GM18517 (cell line): Measurements from ENCODE around the gene CACNB4.

Experiments used
- ATAC-seq: cut with Tn5 transposase; IDR thresholded peaks from one replicate; pipeline ENCODE4 v1.9.1; 2021; ENCODE audit warnings: mild to moderate bottlenecking, moderate library complexity; ENCODE audit not compliant: unreplicated experiment

Gene CACNB4

DNA sequence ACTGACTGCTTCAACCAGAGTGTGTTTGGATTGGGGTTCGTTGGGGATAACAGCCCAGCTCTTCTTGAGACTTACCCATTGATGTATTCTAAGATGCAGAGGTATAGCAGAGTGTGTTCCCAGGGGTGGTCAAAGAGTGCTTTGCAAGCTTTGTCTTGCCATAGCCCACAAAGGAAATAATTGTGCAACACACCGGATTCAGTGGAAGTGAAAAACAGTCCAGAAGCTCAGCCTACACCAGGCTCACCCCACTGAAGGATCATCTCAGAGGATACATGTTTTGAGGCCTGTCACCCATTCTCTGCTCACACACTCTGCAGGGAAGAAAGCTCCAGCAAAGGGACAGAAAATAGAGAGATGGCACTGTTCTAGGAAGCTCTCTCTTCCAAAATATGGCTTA is 9.6 kb downstream of the CACNB4 start:
- ATAC-seq, result no peak

DNA sequence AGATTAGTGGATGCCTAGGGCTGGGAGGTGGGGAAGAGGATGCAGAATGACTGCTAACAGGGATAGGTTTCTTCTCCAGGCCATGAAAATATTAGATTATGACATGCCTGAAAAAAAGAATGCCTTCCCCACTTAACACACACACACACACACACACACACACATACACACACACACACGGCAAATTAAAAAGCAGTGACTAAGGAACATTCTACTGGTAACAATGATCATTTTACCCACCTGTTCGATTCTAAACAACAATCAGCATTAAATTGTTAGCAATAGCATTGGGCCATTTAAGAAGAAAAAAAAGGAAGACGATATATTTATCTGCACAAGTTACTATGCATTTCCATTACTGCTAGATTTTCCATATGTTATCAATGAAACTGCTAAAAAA is 10.8 kb downstream of the CACNB4 start:
- ATAC-seq, result no peak

DNA sequence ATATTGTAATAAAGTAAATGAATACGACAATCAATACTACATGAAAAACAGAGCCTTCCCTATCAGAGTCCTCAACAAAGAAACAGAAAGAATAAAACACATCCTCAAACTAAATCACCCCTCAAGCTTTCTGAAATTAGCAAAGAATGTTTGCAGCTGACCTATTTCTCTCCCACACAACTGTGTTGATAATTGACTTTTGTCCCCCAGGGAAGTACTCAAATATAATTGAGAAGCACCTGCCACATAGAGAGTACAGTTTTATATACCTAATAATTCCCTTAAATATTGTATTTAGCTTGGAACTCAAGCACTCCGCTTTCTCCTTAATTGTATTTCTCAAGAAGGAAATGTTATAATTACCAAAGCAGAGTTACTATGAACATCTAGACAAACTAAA is 12.6 kb downstream of the CACNB4 start:
- no peak for ATAC-seq

DNA sequence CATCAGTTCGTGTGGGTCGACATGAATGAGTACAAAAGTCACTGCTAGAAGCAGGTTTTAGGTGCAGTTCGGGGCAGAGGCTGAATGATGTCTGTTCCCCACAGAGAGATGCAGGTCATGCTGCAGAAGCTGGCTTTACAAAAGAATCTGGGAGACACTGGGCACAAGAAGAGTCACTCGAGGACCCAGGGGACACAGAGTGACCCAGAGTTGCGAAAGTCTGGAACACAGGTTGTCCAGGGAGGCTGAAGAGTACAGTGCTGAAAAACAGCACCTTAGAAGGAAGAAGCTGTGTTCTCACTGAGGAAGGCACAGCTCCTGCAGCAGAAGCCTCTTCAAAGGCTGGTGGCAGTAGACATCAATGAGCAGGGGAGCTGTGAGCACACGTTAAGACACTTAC is 14.8 kb downstream of the CACNB4 start:
- no peak for ATAC-seq

DNA sequence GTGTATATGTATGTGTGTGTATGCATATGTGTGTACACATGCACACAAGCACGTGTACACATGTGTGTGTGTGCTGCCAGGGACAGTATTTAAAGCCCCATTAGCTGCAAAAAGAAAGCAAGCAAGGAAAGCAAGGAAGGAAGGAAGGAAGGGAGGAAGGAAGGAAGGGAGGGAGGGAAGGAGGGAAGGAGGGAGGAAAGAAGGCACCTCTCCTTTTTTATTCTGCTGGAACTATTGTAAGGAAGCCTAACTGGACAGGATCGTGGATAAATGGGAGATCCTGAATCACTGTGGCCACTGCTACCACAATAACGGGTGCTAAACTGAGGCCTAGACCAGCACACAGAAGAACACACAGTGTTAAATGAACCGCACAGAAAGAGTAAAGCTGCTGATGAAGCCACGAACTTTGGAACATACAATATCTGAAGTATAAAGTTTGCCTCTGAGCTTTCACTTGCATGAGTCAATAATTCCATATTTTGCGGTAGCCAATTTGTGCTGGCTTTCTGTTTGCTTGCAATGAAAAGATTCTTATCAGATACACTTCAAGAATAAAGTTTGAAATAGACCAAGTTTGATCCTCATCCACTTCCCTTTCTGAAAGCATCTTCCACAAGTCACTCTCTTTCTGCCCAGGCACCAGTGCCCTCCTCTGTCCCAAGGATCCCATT is 15.5 kb downstream of the CACNB4 start:
- no peak for ATAC-seq

DNA sequence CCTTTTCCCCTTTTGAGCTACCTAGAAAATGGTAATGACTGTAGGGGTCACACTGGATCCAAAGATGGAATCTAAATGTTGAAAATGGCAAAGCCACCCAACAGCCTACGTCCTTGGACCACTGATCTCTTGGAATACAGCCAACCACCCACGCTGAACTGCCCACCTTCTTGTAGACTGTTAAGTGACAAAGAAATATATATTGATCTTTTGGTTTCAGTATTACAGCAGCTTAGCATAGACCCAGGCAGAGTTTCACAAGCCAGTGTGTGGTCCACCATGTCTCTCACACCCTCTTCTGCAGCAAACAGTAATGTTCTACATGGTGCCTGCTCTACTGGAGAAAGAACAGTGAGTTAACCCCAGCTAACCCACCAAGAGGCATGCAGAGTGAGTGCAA is 20.2 kb downstream of the CACNB4 start:
- ATAC-seq, result no peak

DNA sequence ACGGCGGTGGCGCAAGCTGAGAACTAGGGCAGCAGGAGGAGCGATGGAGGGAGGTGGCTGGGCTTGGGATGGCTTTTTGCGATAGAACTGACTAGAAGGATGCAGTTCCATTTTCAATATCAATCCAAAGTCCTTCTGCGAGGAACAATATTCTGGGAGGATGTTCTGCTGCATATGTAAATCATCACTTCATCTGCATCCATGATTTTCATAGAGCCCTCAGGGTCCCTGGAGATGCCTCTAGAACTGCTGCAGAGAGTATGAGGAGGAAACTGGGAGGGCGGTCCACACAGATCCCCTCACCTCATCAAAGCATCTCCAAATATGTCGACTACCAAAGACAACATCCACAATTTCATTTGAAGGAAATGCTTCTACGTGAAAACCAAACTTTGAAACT is 20.8 kb downstream of the CACNB4 start:
- no peak for ATAC-seq

DNA sequence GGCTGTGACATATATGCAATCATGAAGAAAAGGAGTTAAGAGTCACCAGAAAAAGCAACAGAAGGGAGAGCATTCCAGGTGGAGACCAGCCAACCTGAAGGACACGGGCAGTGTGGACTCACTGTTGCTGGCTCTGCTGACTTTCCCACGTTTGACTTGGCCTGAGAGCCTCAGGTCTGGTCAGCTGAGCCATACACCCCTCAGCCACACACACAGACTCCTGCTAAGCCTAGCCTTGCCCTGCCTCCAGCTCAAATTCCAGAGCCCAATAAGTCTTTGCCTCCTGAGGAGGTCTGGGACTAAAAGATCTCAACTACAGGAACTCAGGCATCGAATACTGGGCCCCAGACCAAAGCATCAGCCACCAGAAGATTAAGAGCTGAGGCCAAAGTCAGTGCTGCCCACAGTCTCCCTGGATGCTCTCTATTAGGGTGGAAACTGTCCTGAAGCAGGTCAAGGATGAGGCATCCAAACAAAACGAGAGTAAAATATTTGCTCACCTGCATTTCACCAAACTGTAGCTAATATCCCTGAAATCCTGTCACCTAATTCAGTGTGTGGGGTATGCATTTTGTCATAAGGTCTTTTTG is 23.3 kb downstream of the CACNB4 start:
- no peak for ATAC-seq

DNA sequence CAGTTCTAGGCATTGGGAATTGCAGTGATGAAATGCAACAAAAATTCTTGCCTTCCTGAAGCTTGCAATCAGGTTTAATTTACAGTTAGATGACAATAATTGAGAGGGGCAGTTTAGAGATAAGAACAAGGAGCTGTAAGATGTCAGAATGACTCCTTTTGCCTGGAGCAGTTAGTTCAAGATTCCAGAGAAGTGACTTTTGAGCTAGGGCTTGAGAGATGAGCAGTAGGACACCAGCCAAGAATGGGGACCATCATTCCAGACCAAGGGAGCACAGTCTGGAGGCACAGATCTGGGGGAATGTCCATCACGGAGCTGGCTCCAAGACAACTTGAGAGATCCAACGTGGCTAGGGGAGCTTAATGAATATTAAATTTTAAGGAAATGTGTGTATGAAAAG is 26.8 kb downstream of the CACNB4 start:
- ATAC-seq, result no peak

DNA sequence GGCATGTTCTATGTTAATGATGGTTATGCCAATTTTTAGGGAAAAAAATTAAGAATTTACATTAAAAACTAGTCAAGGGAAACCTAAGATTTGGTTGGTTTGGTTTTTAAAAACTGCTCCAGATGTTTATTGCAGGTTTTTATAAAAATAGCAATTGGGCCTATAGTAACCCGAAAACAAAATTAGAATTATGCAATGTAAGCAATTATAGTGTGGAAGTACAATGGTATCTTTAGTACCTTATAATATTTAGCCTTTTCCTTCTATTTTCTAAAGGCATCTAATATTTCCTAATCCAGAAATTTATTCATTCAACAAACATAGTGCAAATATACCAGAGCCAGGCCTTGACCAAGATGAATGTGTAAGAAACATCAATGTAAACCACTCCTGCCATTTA is 27.3 kb downstream of the CACNB4 start:
- ATAC-seq, result no peak

DNA sequence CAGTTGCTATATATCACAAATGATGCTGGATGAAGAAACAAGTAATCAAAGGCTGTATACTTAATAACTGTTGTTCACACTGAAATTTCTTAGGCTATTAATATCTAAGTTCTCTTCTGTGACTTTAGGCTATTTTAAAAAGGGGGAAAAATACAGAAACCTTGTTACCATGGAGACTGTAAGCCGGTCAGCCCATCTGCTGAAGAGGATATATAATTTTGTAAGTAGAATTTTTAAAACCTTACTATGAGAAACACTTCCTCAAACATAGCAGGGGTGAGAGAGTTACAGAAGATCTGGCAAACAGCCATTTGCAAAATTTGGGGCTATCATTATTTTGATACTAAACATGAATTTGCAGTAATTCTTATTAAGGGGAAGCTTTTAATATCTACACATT is 27.8 kb downstream of the CACNB4 start:
- ATAC-seq, result peak; percentile 84

DNA sequence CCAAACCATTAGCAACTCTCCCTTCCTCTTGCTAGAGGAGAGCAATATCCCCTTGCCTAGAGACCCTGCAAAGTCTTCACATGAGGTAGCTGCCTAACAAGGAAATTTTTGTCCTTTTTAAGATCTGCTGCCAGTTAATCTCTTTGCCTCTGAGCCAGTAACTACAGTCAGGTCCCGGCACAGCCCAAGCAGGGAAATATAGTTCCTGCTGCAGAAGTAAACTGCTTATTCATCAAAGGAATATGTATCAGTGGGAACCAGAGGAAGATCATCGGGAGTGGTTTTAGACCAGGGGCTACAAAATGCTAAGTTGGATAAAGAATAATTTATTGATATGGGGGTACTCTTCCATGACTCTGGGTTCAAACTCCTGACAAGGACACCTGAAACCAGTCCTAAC is 30.6 kb downstream of the CACNB4 start:
- no peak for ATAC-seq

DNA sequence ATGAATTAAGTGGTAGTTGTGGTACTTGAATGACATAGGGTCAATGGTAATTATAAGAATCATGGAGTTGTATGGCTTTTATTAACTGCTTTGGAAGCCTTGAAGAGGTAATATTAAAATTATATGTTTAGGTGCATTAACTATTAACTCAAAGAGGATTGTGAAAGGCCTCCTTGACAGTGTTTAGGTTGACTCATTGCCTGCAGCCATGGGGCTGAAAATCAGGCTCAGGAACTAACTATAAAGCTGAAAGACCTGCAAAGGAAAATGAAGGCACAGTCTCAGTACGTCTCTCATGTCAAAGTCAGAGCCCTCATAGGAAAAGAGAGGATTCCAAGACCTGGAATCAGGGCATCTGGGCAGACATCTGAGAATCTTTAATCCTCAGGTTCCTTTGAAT is 31.0 kb downstream of the CACNB4 start:
- no peak for ATAC-seq

DNA sequence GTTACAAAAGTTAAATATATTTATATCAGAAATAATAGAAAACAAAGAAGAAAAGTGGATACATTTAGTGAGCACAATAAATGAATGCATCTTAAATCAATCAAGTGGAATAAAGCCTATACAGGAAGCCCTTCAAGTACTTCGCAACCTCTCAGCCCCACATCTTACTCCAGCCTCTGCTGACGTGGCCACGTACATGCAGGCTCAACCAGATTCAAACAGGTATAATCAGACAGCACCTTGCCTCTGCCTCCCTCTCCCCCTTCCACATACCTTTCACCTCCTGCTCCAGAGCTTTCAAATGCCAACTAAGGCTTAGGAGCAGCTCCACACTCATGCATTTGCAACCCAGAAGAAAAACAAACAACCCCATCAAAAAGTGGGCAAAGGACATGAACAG is 32.9 kb downstream of the CACNB4 start:
- ATAC-seq, result no peak

DNA sequence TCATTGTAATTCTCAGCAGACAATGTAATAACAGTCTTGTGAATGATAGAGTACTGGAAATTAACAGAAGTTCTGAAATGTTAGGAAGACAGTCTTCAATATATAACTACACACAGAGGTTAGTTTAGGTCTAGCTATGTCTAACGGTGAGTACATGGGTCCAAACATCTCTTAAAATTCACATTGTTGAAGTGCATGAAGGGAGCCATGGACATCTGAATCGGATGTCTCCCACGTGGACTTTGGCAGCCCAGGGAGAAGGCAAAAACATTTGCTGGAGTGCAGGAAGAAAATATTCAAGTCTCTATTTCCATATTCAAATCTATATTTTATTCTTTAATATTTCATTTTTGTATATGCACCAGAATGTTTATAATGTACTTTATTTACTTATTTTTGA is 34.8 kb downstream of the CACNB4 start:
- ATAC-seq, result no peak

DNA sequence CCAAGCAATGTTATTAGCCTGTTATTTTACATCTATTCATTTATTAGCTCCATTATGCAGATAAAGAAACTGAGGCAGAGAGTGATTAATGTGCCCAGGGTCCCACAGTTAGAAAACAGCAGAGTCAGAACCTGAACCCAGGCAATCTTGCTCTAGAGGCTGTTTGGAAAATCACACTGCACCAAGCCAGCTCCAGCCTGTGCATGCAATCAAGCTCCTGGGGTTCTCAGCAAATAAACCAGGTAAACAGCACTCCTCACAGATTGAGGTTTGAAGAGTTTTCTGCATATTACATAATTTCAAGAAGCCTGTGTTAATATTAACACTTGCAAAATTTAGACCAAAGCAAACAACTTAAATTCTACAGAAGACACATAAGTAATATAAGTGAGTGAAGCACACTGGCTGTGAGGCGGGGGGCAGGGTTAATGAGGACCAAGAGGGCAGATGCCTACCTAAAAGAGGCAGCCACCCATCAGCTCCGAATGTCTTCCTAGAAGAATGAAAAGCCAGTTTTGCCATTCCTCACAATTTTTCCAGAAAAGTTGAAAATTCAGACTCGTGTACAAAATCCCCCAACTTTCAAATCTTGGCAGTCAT is 35.4 kb downstream of the CACNB4 start:
- no peak for ATAC-seq

DNA sequence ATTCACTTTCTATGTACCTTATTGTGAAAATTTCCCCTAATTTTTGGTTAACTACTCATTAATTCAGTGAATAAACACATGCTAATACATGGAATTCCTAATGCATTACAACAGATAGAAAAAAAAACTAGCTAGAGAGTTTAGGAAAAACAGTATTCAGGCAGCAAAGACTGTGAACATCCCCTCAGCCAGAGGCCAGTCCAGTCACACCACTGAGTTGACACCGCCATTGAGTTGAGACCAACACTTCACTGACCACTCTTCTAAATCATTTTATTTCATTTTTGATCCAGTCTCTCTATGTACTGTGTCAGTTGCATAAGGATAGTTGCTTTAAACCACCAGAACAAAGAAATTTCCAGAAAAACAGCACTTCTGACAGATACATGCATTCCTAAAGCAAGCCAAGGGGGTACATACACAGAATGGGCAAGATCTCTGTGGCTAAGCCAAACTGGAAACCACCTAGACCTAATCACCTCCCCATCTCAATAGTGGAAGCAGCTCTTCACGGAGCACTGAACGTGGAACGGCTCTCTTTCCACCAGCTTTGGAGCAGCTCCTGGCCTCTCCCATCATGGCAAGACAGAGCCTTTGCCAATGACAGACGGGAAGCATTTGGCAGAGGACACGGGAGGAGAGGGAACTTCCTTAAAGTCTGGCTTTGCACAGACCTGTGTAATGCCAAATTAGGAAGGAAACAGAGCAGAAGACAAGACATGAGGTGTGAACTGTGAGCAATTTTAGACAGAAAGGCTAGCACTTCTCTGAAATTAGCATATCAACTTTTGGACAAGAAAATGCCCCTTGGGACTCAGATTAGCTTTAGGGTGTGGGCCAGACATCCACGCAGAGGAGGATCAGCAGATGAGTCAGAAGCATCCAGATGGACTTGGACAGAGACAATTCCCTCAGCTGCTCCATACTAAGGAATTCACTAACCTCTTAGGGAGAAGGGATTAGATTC is 36.4 kb downstream of the CACNB4 start:
- peak; percentile 84 for ATAC-seq

DNA sequence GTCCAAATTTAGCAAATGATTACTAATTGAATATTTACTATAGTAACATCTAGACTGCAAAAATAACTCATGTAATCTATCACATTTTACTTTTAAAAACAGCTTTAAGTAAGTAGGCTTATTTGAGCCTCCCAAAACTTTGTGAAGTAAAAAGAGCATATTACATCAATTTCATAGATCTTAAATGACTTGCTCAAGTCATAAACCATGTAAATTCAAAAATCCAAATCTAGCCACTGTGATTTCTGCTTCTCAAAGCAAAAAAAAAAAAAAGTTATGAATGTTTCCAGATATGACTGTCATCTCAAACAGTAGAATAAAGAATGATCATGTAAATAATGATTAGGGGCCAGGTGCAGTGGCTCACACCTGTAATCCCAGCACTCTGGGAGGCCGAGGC is 37.5 kb downstream of the CACNB4 start:
- no peak for ATAC-seq

DNA sequence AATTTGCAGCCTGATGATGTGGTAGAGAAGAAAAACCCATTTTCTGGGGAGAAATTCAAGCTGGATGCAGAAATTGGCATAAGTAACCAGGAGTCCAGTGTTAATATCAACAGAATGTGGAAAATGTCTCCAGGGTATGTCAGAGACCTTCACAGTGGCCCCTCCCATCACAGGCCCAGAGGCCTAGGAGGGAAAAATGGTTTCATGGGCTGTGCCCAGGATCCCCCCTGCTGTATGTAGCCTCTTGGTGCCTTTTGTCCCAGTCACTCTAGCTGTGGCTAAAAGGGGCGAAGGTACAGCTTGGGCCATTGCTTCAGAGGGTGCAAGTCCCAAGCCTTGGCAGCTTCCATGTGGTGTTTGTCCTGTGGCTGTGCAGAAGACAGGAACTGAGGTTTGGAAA is 40.2 kb downstream of the CACNB4 start:
- no peak for ATAC-seq

DNA sequence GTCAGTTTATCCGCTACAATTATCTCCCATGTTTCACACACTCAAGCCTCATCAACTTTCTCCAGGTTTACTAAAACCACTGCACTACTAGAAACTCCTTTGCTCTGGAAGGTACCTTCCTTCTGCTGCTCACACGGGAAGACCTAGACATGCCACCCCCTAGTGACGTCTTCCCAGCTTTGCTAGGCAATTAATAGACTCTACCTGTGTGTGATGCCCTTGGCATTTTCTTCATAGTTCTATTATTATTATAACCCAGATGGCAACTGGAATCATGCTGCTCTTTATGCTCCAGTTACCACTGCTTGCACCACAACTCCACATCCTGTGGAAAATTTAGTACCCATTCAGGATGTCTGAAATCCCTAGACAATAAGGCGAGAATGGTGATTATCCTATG is 42.4 kb downstream of the CACNB4 start:
- no peak for ATAC-seq

DNA sequence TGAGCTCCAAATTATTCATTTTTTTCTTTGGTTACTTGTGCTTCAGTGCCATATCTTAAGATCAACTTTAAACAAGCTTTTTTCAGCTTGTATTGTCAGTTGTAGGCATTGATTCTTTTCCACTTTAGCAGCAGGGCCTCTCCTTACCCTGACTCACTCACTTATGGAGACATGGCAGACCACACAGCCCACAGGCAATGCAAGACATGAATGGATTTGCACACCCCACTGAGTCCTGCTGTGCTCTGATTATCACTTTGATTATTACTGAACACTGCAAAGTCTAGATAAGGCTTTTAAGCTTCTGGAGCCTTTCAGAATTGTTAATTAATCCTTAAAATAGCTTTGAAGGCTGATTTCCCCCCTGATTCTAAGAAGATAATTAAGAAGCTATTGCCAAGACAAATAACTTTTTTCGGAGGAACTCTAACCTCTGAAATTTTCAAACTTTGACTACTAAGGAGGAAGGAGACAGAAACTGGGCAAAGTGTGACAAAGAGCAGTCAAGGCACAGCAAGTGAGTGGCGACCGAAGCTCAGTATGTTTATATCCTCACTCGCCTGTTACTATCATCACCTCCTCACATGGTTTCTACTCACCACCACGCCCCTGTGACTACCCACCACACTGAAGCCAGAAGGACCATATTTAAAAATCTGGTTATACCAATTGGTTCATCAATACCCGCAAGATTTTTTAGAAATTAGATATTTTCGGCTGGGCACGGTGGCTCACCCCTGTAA is 43.3 kb downstream of the CACNB4 start:
- no peak for ATAC-seq
